ENCODE measurements around the gene VIPR1.

GRCh38 chr3:42473083-42473932, 29.1 kb upstream of the VIPR1 start:
- TF ChIP-seq EZH2phosphoT487 (IDR thresholded peaks at IDR 0.05; ENCODE audit: insufficient read depth, low read depth) (no peak), EZH2 (IDR thresholded peaks at IDR 0.05; ENCODE audit: insufficient read depth, poor library complexity, severe bottlenecking) (no peak)

Measured in GM23248 (cell line).